Measurements from ENCODE around the gene TRIM62. TPM values are rescaled to one million over a fixed set of nuclear protein-coding genes. Genes with fewer than 3 reads are reported as not detected.
A peak's percentile ranks its signal among the peaks of the same experiment; 100 is the strongest.

Gene TRIM62
- total RNA-seq, 1 experiment from 2014 or later = 6.9 TPM

DNA sequence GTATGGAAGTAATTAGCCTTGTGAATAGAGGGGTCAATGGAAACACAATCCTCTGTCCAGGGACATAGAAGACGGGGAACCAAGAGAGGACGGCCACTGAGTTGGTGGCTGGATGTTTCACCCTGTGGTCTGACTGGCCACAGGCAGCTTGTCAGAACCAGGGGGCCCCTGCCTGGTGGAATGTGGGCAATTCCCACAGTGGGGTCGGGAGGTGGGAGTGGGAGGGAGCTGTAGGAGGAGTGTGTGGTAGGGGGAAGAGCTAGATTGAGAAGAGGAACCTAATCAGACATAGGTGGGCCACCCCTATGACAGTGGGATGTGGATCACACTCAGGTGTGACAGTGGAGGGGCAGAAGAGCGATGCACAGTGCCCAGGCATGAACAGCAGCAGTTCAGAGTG is 31.3 kb downstream of the TRIM62 start:
- H3K4me1 ChIP-seq (ENCODE audit: insufficient read depth, low read length) = peaks cover 9% of the 10 kb centered on the region; the same call in 1 of the 2 replicates
- H2BK120ac ChIP-seq (ENCODE audit: low read depth, low read length, poor library complexity, severe bottlenecking) = no peak overlapping the region
- no peak overlapping the region for H3K27ac ChIP-seq (ENCODE audit: insufficient read length, low read depth, low read length)
- H2AK5ac ChIP-seq (ENCODE audit: insufficient read length, low read length) = no peak overlapping the region
- no peaks in the 10 kb centered on the region for H3K79me2 ChIP-seq (ENCODE audit: insufficient read depth, low read length)
- no peak overlapping the region for H2BK20ac ChIP-seq (ENCODE audit: low read depth, low read length, poor library complexity, severe bottlenecking)
- H2AFZ ChIP-seq (ENCODE audit: low read length) = no peak overlapping the region
- no peak overlapping the region for H3K9ac ChIP-seq (ENCODE audit: extremely low read depth, insufficient read length, low read length)
- no peak for DNase-seq
- H3K4ac ChIP-seq (ENCODE audit: low read depth, low read length) = no peak overlapping the region
- no peak overlapping the region for H3K56ac ChIP-seq (ENCODE audit: insufficient read length, low read depth, low read length)
- H4K20me1 ChIP-seq (ENCODE audit: control insufficient read depth, insufficient read depth, insufficient read length) = no peaks in the 10 kb centered on the region
- H3T11ph ChIP-seq (ENCODE audit: low read length) = no peak overlapping the region
- no peaks in the 10 kb centered on the region for H3K79me1 ChIP-seq (ENCODE audit: insufficient read depth, low read depth, low read length, poor library complexity, severe bottlenecking)
- H3K27me3 ChIP-seq (ENCODE audit: insufficient read depth, low read length) = no peaks in the 10 kb centered on the region
- WGBS (ENCODE audit: extremely low coverage, insufficient read length, low lambda C conversion rate) = no CpG with 5 or more reads among the region's 4 CpGs
- no peak overlapping the region for H3K23ac ChIP-seq (ENCODE audit: insufficient read length, low read depth, low read length)
- H4K91ac ChIP-seq (ENCODE audit: insufficient read length, low read depth, low read length) = no peak overlapping the region
- H4K8ac ChIP-seq (replicated peaks; ENCODE audit: insufficient read length, low read depth, low read length) = no peak overlapping the region
- no peak overlapping the region for H3K4me2 ChIP-seq (ENCODE audit: insufficient read depth, insufficient read length, low read length)
- Mint-ChIP-seq H3K36me3 (ENCODE audit: insufficient read depth in 1 of 3, low read depth in 3 of 3) (peaks cover 6 to 16% (median 8%) of the 10 kb centered on the region in 3 experiments; a peak in 4 of 7 replicates), H3K27ac (peak overlapping the region in 2 of 3 experiments; percentile 45 to 73; a peak in 3 of 7 replicates), H3K9me3 (no peaks in the 10 kb centered on the region), H3K27me3 (ENCODE audit: low read depth) (peaks cover 1% of the 10 kb centered on the region; the same call in 1 of the 2 replicates), H3K4me3 (no peak overlapping the region), H3K4me1 (peaks cover 33 to 40% of the 10 kb centered on the region in 2 experiments)
- H3K9me3 ChIP-seq (ENCODE audit: control insufficient read depth, low read depth, low read length) = no peaks in the 10 kb centered on the region
- no peak overlapping the region for H2BK5ac ChIP-seq (ENCODE audit: insufficient read length, low read length)
- H2BK12ac ChIP-seq (ENCODE audit: insufficient read length, low read depth, low read length) = no peak overlapping the region
- H3K23me2 ChIP-seq (ENCODE audit: insufficient read length, low read depth, low read length, poor library complexity, severe bottlenecking) = no peaks in the 10 kb centered on the region
- H3K14ac ChIP-seq (ENCODE audit: insufficient read depth, low read length) = no peak overlapping the region
- no peak overlapping the region for H3K18ac ChIP-seq (ENCODE audit: insufficient read length, low read depth, low read length)
- no peak overlapping the region for H2BK15ac ChIP-seq (ENCODE audit: low read depth, low read length)
- TF ChIP-seq, protein P1, sequence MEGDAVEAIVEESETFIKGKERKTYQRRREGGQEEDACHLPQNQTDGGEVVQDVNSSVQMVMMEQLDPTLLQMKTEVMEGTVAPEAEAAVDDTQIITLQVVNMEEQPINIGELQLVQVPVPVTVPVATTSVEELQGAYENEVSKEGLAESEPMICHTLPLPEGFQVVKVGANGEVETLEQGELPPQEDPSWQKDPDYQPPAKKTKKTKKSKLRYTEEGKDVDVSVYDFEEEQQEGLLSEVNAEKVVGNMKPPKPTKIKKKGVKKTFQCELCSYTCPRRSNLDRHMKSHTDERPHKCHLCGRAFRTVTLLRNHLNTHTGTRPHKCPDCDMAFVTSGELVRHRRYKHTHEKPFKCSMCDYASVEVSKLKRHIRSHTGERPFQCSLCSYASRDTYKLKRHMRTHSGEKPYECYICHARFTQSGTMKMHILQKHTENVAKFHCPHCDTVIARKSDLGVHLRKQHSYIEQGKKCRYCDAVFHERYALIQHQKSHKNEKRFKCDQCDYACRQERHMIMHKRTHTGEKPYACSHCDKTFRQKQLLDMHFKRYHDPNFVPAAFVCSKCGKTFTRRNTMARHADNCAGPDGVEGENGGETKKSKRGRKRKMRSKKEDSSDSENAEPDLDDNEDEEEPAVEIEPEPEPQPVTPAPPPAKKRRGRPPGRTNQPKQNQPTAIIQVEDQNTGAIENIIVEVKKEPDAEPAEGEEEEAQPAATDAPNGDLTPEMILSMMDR (conservative IDR thresholded peaks at IDR 0.05) = no peak
- no peak overlapping the region for H4K5ac ChIP-seq (ENCODE audit: insufficient read length, low read depth, low read length)

Data from H9 (cell line).